ENCODE data around the gene INAFM2. TPM values are rescaled to one million over a fixed set of nuclear protein-coding genes. Genes with fewer than 3 reads are reported as not detected.

The INAFM2 gene
- total RNA-seq, 1 donor from 2014 or later = 9.5 TPM

- no peak for TF ChIP-seq CTCF (IDR thresholded peaks at IDR 0.05)
- no peaks in the 10 kb centered on the region for H3K9me3 Mint-ChIP-seq
- H3K27ac Mint-ChIP-seq = no peak overlapping the region
- ATAC-seq (ENCODE audit: low read depth) (no peak), DNase-seq (no peak)
- no peaks in the 10 kb centered on the region for H3K27me3 Mint-ChIP-seq
- H3K4me3 Mint-ChIP-seq = no peak overlapping the region
- H3K4me1 Mint-ChIP-seq = peaks cover 13% of the 10 kb centered on the region
- CTCF ChIA-PET = interaction anchor here (1.0 to 1.6 kb wide), 3 partner anchors 20 to 57 kb away, joined by 3 to 6 read pairs (median 4); no protein-coding TSS in a partner anchor
- intact Hi-C loops (cut with micrococcal nuclease) = loop anchor here (10.0 kb wide), 1 partner anchor 420 kb away; no protein-coding TSS in a partner anchor
- peaks cover 9% of the 10 kb centered on the region for H3K36me3 Mint-ChIP-seq (ENCODE audit: low read depth)
- POLR2A ChIA-PET = interaction anchor here (0.9 to 1.0 kb wide), 3 partner anchors 11 to 42 kb away, joined by 3 read pairs; partner anchors contain the start of gene IVD
Observed at GRCh38 chr15:40365016-40365415, 41.5 kb downstream of the INAFM2 start.

- CTCF ChIA-PET = interaction anchor here (0.8 to 1.6 kb wide), 4 partner anchors 21 to 56 kb away, joined by 3 to 6 read pairs (median 4); no protein-coding TSS in a partner anchor
- H3K4me3 Mint-ChIP-seq = peak overlapping the region; percentile 15
- DNase-seq = no peak
- intact Hi-C loops (cut with micrococcal nuclease) = loop anchor here (10.0 kb wide), 1 partner anchor 419 kb away; no protein-coding TSS in a partner anchor
- ATAC-seq (ENCODE audit: low read depth) = no peak
- TF ChIP-seq CTCF (IDR thresholded peaks at IDR 0.05) = no peak
- peaks cover 13% of the 10 kb centered on the region for H3K4me1 Mint-ChIP-seq
- no peaks in the 10 kb centered on the region for H3K27me3 Mint-ChIP-seq
- POLR2A ChIA-PET = interaction anchor here (1.0 kb wide), 1 partner anchor 12 kb away, joined by 3 read pairs; no protein-coding TSS in a partner anchor
- peaks cover 9% of the 10 kb centered on the region for H3K36me3 Mint-ChIP-seq (ENCODE audit: low read depth)
- H3K27ac Mint-ChIP-seq = no peak overlapping the region
- H3K9me3 Mint-ChIP-seq = no peaks in the 10 kb centered on the region
Observed at GRCh38 chr15:40365624-40366456, 42.3 kb downstream of the INAFM2 start.

- Mint-ChIP-seq H3K4me1 (peaks cover 13% of the 10 kb centered on the region), H3K27me3 (no peaks in the 10 kb centered on the region), H3K9me3 (no peaks in the 10 kb centered on the region), H3K4me3 (peak overlapping the region; percentile 83), H3K27ac (no peak overlapping the region), H3K36me3 (ENCODE audit: low read depth) (peaks cover 9% of the 10 kb centered on the region)
- CTCF ChIA-PET = interaction anchor here (0.8 to 3.2 kb wide), 6 partner anchors 17 to 55 kb away, joined by 3 to 21 read pairs (median 5); no protein-coding TSS in a partner anchor
- ATAC-seq (ENCODE audit: low read depth) = no peak
- no peak for DNase-seq
- intact Hi-C loops (cut with micrococcal nuclease) = loop anchor here (1.0 to 10.0 kb wide), 2 partner anchors 8 to 418 kb away; partner anchors contain the start of gene DISP2
- TF ChIP-seq CTCF (IDR thresholded peaks at IDR 0.05) = no peak
- POLR2A ChIA-PET = interaction anchor here (1.0 to 2.3 kb wide), 3 partner anchors 41 to 74 kb away, joined by 4 to 9 read pairs (median 5); partner anchors contain the start of gene BAHD1
Observed at GRCh38 chr15:40366457-40367370, 43.2 kb downstream of the INAFM2 start.

GRCh38 chr15:40367371-40367685 lies 43.8 kb downstream of the INAFM2 start:
- peak overlapping the region; percentile 83 for H3K4me3 Mint-ChIP-seq
- intact Hi-C loops (cut with micrococcal nuclease) = loop anchor here (1.0 to 10.0 kb wide), 2 partner anchors 9 to 417 kb away; partner anchors contain the start of gene DISP2
- DNase-seq (no peak), ATAC-seq (ENCODE audit: low read depth) (no peak)
- no peaks in the 10 kb centered on the region for H3K27me3 Mint-ChIP-seq
- POLR2A ChIA-PET = interaction anchor here (0.6 to 2.3 kb wide), 6 partner anchors 9 to 253 kb away, joined by 3 to 9 read pairs (median 4); partner anchors contain the start of gene BAHD1
- peaks cover 13% of the 10 kb centered on the region for H3K4me1 Mint-ChIP-seq
- peak overlapping the region; percentile 82 for H3K27ac Mint-ChIP-seq
- CTCF ChIA-PET = interaction anchor here (0.9 to 3.2 kb wide), 5 partner anchors 16 to 55 kb away, joined by 3 to 21 read pairs (median 5); partner anchors contain the start of gene IVD
- peaks cover 4% of the 10 kb centered on the region for H3K36me3 Mint-ChIP-seq (ENCODE audit: low read depth)
- TF ChIP-seq CTCF (IDR thresholded peaks at IDR 0.05) = no peak
- H3K9me3 Mint-ChIP-seq = no peaks in the 10 kb centered on the region

Data from activated B cell treated with CpG ODN at 0.5 μM for 24 hours (primary cell).